ENCODE results near the gene GRAP2. TPM values are rescaled to one million over a fixed set of nuclear protein-coding genes. Genes with fewer than 3 reads are reported as not detected.
"Not testable (repeated sequence)": the region's sequence is repeated elsewhere in the genome, so short reads cannot be mapped to it uniquely, and the experiment has no call there.

The GRAP2 gene
- total RNA-seq, 1 donor from 2014 or later, result 1.2 TPM

DNA sequence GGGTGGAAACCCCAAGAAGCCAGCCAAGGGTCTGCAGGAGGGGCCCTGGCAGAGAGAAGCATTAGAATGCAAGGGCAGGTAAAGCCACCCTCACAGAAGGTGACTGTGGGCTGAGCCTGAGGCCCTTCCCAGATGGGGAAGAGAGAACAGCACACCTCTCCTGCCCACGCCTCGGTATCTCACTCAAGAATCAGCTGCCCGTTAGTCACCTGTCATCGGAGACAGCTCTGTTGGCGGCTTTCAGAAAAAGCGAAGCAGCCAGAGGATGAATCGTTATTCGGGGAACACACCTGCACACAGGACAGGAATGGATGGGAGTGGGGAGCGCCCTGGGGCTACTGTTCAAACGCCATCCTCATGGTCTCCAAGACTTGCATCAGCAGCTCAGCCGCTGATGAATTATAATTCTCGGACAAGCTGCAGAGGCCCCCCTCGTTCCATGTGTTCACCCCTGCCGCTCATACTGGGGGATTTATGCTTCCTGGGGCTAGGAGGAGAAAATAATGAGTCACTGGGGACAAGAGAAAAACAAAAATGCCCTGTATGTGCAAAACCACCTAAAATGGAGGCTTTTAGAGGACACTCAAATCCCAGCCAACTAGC, 37.7 kb downstream of the GRAP2 start:
- ATAC-seq, result no peak
- no peak for DNase-seq
- intact Hi-C loops (cut with micrococcal nuclease), result no loop called here

DNA sequence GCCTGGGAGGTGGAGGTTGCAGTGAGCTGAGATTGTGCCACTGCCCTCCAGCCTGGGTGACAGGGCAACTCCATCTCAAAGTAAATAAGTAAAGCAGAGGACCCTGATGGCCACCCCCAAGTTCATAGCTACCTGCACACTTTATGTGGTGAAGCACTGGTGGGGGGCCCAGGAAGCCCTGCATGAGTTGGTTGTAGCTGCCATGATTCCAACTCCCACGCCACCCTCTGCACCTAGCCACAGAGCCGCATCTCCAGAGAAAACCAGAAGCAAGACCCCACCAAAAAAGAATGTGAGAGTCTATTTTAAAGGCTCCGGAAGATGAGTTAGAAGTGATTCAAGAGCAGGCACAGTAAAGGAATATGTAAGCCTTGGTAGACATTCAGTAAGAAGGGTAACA, 38.9 kb downstream of the GRAP2 start:
- DNase-seq, result no peak
- ATAC-seq, result no peak
- intact Hi-C loops (cut with micrococcal nuclease), result no loop called here

GRCh38 chr22:39940757-39941305, 39.9 kb downstream of the GRAP2 start:
- ATAC-seq, result no peak
- DNase-seq, result no peak
- intact Hi-C loops (cut with micrococcal nuclease), result no loop called here

DNA sequence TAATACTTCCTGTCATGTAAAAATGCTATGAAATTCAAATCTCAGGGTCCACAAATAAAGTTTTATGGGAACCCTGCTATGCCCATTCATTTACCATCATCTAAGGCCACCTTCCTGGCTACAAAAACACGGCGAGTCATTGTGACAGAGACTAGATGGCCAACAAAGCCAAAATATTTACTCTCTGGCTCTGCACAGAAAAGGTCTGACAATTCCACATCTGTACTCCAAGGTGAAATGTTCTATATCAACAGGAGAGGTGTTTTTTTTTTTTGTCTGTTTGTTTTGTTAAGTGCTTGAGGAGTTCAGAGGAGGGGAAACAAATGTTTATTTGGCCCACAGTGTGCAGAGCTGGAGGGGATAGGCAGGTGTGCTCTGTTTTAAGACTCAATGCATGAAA, 40.7 kb downstream of the GRAP2 start:
- intact Hi-C loops (cut with micrococcal nuclease), result no loop called here
- DNase-seq, result no peak
- no peak for ATAC-seq

GRCh38 chr22:39942439-39943230, 41.8 kb downstream of the GRAP2 start:
- ATAC-seq, result no peak
- DNase-seq, result no peak
- intact Hi-C loops (cut with micrococcal nuclease), result no loop called here

- ATAC-seq (no peak), DNase-seq (no peak)
- intact Hi-C loops (cut with micrococcal nuclease), result no loop called here
These were observed 42.5 kb downstream of the GRAP2 start for GRCh38 chr22:39943337-39943736.

DNA sequence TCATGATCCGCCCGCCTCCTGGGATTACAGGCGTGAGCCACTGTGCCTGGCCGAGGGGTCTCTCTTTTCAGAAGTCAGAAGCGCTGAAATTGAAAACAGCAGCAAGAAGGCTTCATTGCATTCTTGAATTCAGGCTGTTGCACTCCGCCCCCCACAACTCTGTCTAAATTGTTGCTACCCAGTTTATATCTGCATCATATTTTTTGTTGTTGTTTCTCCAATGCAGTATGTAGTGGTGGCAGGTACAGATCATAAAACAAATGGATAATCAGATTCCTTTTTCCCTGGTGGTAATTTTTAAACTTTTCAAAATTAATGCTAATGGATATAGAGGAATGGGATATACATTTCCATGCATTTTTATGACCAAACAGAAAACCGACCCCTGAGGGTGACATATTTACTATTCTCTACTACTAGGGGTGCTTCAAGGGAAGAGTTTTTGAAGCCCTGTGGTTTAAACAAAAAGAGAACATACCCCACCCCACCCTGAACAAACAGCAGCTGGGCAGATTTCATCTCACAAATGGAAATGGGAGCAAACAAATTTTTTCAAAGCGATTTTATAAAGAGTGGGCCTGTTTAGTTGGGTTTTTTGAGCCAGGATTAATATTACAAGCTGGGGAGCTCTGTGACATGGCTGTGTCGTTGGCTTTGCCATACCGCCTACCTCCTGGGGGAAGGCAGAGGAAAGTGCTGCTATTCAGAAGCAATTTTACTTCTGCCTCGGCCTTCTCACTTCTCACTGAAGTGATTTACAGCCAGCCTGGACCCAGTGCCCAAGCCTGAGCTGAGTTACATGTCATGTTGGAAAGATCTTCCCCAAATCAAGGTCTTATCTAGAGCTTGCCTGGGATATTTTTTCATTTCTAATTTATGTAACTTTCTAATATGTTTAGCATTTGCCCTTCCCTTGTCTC, 43.3 kb downstream of the GRAP2 start:
- no peak for ATAC-seq
- DNase-seq, result no peak
- intact Hi-C loops (cut with micrococcal nuclease), result no loop called here

GRCh38 chr22:39946126-39946502, 45.2 kb downstream of the GRAP2 start:
- intact Hi-C loops (cut with micrococcal nuclease), result no loop called here

DNA sequence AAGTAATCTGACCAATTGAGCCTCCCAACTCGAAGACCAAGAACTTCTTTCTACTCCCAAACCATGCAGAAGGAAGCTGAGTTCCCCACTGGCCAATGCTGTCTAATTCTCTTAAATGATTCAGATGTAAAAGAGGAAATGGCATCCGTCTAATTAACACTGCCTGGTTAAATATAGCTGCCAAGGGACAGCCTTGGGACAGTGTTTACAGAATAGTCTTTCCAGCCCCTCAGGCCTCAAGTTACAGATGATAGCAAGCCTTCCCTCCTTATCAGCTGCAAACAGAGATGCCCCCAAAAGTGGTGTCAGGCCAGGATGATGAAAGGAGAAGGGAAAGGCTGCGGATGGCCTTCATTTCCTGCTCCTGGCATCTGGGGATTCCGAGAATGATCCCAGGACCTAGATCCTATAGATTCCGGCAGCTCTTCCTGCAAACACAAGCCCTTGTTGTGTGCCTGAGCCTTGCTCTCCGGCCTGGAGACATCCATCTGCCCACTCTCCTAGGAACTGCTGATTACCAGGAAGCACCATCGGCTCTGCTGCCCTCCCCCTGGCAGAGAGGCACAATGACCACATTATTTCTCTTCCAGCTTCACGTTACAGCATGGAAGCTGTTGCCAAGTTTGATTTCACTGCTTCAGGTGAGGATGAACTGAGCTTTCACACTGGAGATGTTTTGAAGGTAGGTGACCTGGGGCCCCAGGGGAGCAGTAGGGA, 45.8 kb downstream of the GRAP2 start:
- DNase-seq (no peak), ATAC-seq (no peak)
- intact Hi-C loops (cut with micrococcal nuclease), result no loop called here

More at GRCh38 chr22:39946126-39946502, 45.2 kb downstream of the GRAP2 start:
- DNase-seq (no peak), ATAC-seq (no peak)

- DNase-seq (no peak), ATAC-seq (no peak)
- intact Hi-C loops (cut with micrococcal nuclease), result no loop called here
These were observed 46.6 kb downstream of the GRAP2 start for GRCh38 chr22:39947220-39948216.

DNA sequence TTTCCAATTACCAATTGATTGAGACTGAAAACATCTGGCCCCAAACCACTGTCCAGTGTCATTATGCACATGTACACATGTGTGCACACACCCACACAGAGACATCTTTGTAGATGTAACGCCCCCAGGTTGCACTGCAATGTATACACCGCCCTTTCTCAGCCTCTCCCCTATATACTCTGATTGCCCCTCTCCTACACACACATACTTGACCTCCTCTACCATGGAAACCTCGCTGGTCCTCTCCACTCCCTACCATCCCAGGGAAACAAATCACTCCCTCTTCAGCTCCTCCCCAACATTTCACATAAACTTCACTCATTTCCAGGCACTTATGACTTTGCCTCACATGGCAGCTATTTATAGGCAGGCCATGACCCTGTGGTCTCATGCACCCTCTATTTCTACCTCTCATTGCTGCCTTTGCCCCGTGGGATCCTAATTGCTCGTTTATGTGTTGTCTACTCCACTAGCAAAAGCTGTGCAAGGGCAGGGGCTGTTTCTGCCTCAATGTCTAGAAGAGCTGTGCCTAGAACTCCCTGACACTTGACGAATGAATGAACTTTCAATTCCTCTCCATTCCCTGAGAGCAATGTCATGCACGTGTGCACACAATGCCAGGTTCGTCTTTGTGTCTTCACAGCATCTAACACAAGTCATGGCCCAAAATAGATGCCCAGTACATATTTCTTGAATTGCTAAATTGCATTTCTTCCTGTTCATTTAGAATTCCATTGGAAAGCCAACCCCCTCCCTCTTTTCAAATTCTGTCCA, 49.3 kb downstream of the GRAP2 start:
- ATAC-seq, result no peak
- intact Hi-C loops (cut with micrococcal nuclease), result no loop called here

GRCh38 chr22:39951603-39952293, 50.9 kb downstream of the GRAP2 start:
- ATAC-seq; intact Hi-C loops (cut with micrococcal nuclease); DNase-seq: not testable (repeated sequence)

More for the DNA sequence above, 49.3 kb downstream of the GRAP2 start:
- no peak for DNase-seq

- intact Hi-C loops (cut with micrococcal nuclease), result no loop called here
- ATAC-seq, result no peak
- DNase-seq, result no peak
These were observed 51.5 kb downstream of the GRAP2 start for GRCh38 chr22:39952347-39952746.

GRCh38 chr22:39953101-39953500, 52.2 kb downstream of the GRAP2 start:
- ATAC-seq, result no peak
- DNase-seq, result no peak
- intact Hi-C loops (cut with micrococcal nuclease), result no loop called here

- intact Hi-C loops (cut with micrococcal nuclease), result no loop called here
- no peak for DNase-seq
- ATAC-seq, result peak; percentile 23
These were observed 53.7 kb downstream of the GRAP2 start for GRCh38 chr22:39954584-39955055.

DNA sequence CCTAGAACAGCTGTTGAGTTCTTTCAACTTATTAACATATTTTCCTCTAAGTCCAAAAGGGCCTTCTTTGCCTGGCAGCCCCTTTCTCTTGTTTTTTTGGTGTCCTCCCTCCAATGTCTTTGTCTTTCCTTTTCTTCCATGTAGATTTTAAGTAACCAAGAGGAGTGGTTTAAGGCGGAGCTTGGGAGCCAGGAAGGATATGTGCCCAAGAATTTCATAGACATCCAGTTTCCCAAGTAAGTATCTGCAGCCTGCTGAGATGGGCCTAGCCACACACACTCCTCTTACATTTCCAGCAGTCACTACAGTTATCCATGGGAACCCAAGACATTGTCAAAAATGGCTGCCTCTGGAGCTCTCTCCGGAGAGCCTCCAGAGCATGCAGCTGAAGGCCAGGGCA, 54.8 kb downstream of the GRAP2 start:
- intact Hi-C loops (cut with micrococcal nuclease), result no loop called here
- no peak for DNase-seq
- no peak for ATAC-seq

Data from left ventricle myocardium superior (tissue), 1 donor.